Amniotic stem cell (primary cell): Measurements from ENCODE around the gene PADI4.

Experiments used
- DNase-seq: peaks from one replicate; lab custom pipeline; 2025; lab: John Stamatoyannopoulos, UW

Gene PADI4

GRCh38 chr1:17286646-17287045 is 21.4 kb upstream of the PADI4 start:
- no peak for DNase-seq

- peak; percentile 30 for DNase-seq
Observed at GRCh38 chr1:17287130-17287776, 20.7 kb upstream of the PADI4 start.

GRCh38 chr1:17289721-17290120 is 18.3 kb upstream of the PADI4 start:
- peak; percentile 4 for DNase-seq

- no peak for DNase-seq
Observed at GRCh38 chr1:17290553-17290952, 17.4 kb upstream of the PADI4 start.

- no peak for DNase-seq
Observed at GRCh38 chr1:17292299-17293160, 15.5 kb upstream of the PADI4 start.

GRCh38 chr1:17293681-17294425 is 14.1 kb upstream of the PADI4 start:
- no peak for DNase-seq

- no peak for DNase-seq
Observed at GRCh38 chr1:17295292-17295691, 12.7 kb upstream of the PADI4 start.

GRCh38 chr1:17296086-17296485 is 11.9 kb upstream of the PADI4 start:
- no peak for DNase-seq

GRCh38 chr1:17297991-17298390 is 10.0 kb upstream of the PADI4 start:
- no peak for DNase-seq

GRCh38 chr1:17301767-17302166 is 6.2 kb upstream of the PADI4 start:
- no peak for DNase-seq

- DNase-seq = no peak
Observed at GRCh38 chr1:17304151-17304825, 3.7 kb upstream of the PADI4 start.

GRCh38 chr1:17304826-17305175 is 3.2 kb upstream of the PADI4 start:
- no peak for DNase-seq

GRCh38 chr1:17305576-17306095 is 2.4 kb upstream of the PADI4 start:
- DNase-seq = no peak

- no peak for DNase-seq
Observed at GRCh38 chr1:17306407-17306806, 1.6 kb upstream of the PADI4 start.

- DNase-seq = no peak
Observed at GRCh38 chr1:17306921-17307320, 1.1 kb upstream of the PADI4 start.

GRCh38 chr1:17307329-17307728 is 668 bp upstream of the PADI4 start:
- no peak for DNase-seq

GRCh38 chr1:17308593-17308992 is 596 bp downstream of the PADI4 start:
- no peak for DNase-seq

GRCh38 chr1:17309426-17310067 is 1.6 kb downstream of the PADI4 start:
- DNase-seq = no peak

- no peak for DNase-seq
Observed at GRCh38 chr1:17310068-17310640, 2.2 kb downstream of the PADI4 start.

- DNase-seq = no peak
Observed at GRCh38 chr1:17313530-17314309, 5.7 kb downstream of the PADI4 start.
